Measurements from ENCODE around the gene LSP1.

DNA sequence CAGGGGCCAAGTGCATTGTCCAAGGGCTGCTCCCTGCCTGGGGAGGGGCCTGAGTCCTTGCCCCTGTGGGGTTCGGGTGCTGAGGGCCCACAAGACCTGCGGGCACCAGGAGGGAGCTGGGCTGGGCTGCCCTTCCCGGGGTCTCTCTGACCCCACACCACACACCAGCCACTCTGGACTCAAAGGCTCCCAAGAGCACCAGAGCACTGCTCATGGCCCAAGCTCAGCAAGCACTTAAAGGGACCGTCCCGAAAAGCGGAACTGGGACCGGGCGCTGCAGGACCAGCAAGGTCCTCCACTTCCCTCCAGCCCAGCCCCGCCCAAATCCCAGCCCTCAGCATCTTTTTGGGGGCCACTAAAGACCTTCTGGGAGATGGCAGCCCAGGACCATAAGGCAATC, 5.3 kb downstream of the LSP1 start:
- TF ChIP-seq, protein P1, sequence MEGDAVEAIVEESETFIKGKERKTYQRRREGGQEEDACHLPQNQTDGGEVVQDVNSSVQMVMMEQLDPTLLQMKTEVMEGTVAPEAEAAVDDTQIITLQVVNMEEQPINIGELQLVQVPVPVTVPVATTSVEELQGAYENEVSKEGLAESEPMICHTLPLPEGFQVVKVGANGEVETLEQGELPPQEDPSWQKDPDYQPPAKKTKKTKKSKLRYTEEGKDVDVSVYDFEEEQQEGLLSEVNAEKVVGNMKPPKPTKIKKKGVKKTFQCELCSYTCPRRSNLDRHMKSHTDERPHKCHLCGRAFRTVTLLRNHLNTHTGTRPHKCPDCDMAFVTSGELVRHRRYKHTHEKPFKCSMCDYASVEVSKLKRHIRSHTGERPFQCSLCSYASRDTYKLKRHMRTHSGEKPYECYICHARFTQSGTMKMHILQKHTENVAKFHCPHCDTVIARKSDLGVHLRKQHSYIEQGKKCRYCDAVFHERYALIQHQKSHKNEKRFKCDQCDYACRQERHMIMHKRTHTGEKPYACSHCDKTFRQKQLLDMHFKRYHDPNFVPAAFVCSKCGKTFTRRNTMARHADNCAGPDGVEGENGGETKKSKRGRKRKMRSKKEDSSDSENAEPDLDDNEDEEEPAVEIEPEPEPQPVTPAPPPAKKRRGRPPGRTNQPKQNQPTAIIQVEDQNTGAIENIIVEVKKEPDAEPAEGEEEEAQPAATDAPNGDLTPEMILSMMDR (IDR thresholded peaks at IDR 0.05; ENCODE audit: poor library complexity, severe bottlenecking) = no peak
- TF ChIP-seq POLR2AphosphoS5 (IDR thresholded peaks at IDR 0.05) (no peak), RAD21 (conservative IDR thresholded peaks at IDR 0.05) (no peak), TAF1 (IDR thresholded peaks at IDR 0.05; ENCODE audit: low read depth) (no peak), EP300 (conservative IDR thresholded peaks at IDR 0.05; ENCODE audit: poor library complexity, severe bottlenecking) (no peak)
- TF ChIP-seq, protein P2, sequence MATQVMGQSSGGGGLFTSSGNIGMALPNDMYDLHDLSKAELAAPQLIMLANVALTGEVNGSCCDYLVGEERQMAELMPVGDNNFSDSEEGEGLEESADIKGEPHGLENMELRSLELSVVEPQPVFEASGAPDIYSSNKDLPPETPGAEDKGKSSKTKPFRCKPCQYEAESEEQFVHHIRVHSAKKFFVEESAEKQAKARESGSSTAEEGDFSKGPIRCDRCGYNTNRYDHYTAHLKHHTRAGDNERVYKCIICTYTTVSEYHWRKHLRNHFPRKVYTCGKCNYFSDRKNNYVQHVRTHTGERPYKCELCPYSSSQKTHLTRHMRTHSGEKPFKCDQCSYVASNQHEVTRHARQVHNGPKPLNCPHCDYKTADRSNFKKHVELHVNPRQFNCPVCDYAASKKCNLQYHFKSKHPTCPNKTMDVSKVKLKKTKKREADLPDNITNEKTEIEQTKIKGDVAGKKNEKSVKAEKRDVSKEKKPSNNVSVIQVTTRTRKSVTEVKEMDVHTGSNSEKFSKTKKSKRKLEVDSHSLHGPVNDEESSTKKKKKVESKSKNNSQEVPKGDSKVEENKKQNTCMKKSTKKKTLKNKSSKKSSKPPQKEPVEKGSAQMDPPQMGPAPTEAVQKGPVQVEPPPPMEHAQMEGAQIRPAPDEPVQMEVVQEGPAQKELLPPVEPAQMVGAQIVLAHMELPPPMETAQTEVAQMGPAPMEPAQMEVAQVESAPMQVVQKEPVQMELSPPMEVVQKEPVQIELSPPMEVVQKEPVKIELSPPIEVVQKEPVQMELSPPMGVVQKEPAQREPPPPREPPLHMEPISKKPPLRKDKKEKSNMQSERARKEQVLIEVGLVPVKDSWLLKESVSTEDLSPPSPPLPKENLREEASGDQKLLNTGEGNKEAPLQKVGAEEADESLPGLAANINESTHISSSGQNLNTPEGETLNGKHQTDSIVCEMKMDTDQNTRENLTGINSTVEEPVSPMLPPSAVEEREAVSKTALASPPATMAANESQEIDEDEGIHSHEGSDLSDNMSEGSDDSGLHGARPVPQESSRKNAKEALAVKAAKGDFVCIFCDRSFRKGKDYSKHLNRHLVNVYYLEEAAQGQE (IDR thresholded peaks at IDR 0.05; ENCODE audit: borderline replicate concordance) = no peak

Measured in neural cell (in vitro differentiated cells).